DMS114 treated with DMSO at 0.1 percent for 48 hours (cell line): ENCODE measurements around the gene WEE2.
A peak's percentile ranks its signal among the peaks of the same experiment; 100 is the strongest.
"Not testable (repeated sequence)": the region's sequence is repeated elsewhere in the genome, so short reads cannot be mapped to it uniquely, and the experiment has no call there.

Experiments
- DNase-seq: peaks from one replicate; lab custom pipeline; 2025; ENCODE audit not compliant: unreplicated experiment; lab: John Stamatoyannopoulos, UW

Gene WEE2

DNA sequence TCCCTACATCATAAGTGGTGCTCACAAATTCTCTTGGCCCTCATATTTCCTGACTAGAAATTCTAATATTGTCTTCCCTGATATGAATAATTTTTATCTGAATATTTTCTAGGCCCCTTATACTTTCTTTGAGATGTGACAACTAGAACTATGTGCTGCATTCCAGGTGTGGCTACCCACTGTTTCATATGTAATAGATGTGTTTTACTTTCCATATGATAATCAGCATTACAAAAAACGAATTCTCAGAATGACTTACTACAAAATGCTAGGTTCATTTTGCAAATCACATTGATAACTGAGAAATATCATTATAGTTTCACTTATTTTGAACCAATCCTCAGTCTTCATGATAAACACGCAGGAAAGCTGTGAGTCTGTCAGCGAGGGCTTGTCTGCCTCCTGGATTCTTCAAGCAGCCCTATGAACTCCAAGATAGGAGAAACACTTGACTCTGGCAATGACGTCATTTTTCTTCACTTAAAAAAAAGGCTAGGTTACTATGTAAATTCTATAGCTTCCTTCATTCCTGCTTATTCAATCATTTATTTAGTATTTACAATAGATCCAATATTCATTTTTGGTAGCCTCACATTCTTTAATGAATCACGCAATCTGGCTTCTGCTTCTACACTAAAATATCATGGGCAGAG is 4.6 kb downstream of the WEE2 start:
- DNase-seq: no peak

DNA sequence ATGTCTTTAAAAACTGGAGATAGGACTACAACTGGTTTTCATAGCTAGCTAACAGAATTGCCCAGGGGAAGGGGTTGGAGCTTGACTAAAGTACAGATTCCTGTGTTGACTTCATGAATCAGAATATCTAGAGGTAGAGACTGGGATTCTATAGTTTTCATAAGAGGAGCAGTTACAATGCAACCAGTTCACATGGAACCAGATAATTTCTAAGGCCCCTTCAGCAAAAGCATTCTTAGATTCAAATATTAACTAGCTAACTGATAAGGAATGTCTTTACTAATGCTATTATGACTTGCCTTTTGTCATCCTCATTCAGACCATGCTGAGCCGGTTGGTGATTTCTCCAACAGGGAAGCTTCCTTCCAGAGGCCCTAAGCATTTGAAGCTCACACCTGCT is 5.7 kb downstream of the WEE2 start:
- no peak for DNase-seq

DNA sequence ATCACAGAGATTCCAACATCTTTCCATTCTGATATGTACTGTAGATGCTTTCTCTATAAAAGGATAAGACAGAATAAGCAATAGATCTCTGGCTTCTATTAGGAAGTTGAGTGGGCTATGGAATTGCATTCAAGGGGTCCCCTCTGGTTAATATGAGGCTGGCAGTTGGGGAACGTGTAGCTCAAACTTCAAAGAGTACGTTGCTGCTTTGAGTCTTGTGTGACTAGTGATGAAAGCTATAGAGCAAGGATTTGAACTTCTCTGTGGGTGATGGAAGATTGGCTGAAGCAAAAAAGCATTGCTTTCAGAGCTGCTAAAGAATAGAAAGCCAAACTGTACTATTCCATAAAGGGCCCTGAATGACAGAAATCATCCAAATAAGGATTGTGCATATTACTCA is 6.4 kb downstream of the WEE2 start:
- DNase-seq: no peak

DNA sequence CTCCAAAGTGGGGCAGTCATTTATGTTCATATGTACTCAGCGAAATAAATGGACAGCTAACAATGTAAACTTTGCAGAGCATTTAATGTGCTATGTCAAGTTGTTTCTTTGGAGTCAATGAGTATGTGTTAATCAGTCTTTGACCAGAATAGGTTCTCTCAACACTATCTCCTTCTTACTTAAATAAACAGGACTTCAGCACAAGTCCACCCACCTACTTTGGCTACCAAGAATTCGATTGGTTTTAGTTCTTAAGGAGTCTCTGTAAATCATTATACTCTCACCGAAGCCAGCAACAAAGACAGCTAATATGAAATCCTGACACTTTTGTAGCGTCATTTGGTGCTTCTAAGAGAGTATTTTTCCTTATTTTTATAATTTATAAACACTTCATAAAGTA is 6.9 kb downstream of the WEE2 start:
- no peak for DNase-seq

DNA sequence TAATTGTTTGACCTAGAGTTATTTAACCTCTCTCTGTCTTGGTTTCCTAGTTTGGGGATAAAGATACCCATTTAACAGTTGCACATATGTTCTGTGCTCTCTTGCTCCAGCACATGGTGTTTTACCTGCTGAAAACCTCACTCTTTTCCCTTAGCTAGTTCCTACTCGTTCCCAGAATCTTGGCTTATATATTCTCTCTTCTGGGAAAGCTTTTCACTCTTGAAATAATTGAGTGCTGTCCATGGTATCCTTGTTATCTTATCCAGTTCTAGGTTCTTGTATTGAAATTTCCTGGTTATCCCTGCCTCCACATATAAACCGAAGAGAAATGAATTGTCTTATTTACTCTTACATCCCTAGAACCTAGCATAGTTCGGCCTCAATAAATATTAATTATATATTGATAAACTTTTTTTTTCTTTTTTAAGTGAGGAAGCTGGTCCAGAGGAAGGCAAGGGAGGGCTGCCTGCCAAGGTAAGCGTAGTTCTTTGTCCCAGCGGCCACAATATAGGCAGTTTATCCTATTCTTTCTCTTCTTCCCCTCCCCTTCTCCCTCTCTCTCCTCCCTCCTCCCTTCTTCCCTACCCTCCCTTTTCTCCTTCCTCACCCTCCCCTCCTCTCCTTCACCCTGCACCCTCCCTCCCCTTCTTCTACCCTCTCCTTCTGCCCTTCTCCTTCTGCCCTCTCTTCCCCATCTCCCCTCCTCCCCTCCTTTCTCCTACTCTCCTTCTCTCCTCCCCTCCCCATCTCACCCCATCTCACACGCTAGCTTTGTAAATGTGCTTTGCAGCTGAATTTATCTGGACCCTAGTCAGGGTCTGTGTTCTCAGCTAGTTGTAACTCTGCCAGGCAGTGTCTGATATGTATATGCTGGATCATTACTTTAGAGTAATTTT is 7.9 kb downstream of the WEE2 start:
- no peak for DNase-seq

DNA sequence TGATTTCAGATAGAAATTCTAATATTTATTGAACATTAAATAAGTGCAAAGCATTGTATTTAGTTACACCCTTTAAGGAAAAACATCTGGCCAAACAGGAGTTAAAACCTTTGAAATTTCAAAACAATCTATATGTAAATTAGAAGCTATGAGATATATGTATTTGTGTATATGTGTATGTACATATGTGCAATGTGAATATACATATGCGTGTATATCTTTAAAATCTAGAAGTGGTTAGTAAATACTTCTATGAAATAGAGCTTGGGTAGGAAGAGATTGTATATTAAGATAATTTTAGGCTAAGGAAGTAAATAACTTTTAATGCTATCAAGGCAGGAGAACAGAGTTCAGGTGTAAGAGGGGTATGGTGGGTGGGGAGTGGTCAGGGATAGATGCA is 9.3 kb downstream of the WEE2 start:
- DNase-seq: no peak

DNA sequence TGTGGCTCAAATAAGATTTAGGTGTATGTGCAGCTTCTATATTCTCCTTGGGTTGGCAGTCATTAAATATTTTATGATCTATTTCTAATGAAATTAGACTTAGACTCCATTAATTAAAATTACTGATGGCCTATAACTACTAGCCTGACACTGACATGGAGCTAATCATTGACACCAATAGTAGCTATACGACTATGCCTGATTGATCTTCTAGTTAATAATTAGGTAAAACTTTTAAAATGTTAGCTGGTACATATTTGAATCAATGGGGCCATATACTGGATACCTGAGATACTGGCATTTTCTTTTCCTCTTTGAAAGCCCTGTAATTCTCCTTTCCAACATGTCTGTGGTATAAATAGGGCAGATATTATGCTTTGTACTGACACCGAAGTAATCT is 14.4 kb downstream of the WEE2 start:
- no peak for DNase-seq

DNA sequence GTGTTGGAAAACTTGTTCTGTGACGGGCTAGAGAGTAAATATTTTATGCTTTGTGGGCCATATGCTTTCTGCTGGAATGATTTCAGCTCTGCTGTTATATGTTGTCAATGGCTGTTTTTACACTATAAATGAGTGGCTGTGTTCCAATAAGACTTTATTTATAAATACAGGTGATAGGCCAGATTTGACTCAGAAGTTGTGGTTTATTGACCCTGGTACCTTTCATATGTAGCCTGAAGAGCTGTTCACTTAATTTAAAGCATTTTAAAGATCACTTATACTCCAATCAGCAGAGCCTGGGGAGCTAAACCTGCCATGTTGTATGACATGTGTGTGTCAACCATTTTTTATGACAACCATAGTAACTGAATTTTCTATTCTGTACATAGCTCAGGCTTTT is 20.9 kb downstream of the WEE2 start:
- DNase-seq: no peak

DNA sequence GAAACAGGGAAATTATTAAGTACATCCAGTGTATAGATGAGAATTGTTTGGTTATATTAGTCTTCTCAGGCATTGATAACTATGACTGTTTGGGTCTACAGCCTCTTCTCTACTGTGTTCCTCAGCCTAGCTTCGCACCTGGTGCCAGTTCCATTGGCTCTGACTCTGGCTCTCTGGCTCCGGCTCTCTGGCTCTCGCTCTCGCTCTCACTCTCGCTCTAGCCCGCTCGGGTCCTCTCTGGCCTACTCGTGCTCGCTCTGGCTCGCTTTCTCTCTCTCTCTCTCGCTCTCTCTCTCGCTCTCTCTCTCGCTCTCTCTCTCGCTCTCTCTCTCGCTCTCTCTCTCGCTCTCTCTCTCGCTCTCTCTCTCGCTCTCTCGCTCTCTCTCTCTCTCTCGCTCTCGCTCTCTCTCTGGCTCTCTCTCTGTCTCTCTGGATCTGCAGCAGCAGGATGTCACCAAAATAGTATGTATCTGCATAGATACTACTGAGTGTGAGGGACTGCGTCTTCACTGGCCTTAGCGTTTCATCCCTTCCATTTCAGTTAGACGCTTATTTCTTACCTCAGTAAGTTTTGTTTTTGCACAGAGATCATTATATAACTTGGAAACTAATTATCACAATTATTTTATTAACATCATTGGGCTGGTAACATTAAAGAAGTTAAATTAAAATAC is 23.5 kb downstream of the WEE2 start:
- DNase-seq: no peak

DNA sequence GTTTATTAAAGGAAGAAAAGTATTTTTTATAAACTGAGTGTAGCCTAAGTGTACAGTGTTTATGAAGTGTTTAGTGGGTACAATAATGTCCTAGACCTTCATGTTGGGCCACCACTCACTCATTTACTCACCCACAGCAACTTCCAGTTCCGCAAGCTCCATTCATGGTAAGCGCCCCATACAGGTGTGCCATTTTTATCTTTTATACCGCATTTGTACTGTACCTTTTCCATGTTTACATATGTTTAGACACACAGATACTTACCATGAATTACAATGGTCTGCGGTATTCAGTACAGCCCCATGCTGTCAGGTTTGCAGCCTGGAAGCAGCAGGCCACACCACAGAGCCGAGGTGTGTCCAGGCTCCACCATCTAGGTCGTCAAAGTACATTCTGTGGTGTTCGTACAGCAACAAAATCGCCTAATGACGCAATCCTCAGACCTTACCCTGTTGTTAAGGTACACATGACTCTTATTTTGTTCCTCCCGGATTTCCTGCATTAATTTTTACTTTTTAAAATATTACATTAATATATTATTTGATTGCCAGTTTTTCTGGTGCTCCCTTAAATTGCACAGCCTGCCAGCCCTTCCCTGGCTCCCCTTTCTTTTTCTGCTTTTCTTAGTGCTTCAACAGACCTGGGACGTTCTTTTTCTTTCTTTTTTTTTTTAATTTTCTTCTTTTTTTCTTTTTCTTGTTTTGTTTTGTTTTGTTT is 29.1 kb downstream of the WEE2 start:
- DNase-seq: no peak

DNA sequence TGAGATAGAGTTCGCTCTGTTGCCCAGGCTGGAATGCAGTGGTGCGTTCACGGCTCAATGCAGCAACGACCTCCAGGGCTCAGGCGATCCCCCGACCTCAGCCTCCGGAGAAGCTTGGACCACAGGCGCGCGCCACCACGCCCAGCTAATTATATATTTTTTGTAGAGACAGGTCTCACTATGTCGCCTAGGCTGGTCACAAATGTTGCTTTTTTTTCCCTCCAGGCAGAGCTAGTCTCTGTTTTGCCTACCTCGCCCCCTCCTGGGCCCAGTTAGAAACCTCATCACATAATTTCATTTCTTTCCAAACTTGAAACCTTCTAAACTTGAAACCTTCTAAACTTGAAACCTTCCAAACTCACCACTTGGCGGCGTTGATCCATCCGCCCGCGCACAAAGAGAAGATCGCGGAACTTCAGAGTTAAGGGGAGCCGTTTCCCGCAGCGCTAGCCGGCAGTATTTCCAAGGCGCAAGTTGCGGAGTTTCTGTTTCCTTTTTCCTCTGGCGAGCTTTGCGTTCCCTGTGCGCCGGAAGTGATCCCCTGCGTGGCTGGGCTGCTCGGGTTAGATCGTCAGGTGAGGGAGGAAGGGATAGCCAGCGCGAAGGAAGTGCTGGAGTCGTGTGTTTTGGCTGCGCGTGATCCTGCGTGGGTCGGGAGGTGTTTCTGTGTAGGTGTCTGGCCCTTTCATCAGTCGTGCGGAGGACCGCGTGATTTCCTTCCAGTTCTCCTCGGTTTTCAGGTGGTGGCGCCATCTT is 29.9 kb downstream of the WEE2 start, which contains the start of gene SSBP1:
TSS of gene SSBP1 (plus strand) at position 523 of the 756 bp plus-strand sequence. CDS start 809 bp downstream, outside the sequence.
- DNase-seq: peak; percentile 97

- DNase-seq: no peak
Observed at GRCh38 chr7:141738592-141739013, 30.4 kb downstream of the WEE2 start.

DNA sequence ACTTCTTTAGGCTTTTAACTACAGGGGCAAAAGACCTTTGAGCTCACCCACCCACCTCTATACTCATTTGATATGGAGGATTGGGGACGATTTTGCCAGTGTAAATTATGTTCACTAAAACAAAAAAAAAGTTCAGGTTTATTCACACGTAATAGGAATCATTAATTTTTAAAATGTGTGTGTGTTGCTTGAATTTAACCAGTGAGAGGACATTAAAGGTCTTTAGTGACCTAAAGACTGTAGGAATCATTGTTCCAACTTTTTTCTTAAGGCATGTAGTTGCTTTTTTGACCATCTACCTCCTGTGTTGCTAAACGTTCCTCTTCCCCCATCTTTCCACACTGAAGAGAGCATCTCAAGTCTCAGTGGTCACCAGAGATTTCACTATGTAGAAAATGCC is 31.1 kb downstream of the WEE2 start:
- DNase-seq: no peak

- DNase-seq: no peak
Observed at GRCh38 chr7:141742229-141742628, 34.1 kb downstream of the WEE2 start.

DNA sequence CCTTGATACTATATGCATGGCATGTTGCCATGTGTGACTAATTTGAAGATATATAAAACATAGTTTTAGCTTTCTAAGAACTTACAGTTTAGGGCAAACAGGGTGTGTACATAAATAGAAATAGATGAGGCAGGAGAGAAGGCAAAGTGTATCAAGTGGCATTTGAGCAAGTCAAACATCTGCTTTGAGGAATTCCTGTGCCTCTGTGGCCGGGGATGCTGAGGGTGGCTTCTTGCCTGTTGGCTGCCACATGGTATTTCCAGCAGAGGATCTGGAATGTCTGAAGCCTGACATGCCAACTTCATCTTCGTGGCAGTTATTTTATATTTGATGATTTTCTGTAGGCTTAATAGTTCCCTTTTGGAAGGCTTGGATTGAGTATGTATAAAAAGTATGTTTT is 36.0 kb downstream of the WEE2 start:
- no peak for DNase-seq

DNA sequence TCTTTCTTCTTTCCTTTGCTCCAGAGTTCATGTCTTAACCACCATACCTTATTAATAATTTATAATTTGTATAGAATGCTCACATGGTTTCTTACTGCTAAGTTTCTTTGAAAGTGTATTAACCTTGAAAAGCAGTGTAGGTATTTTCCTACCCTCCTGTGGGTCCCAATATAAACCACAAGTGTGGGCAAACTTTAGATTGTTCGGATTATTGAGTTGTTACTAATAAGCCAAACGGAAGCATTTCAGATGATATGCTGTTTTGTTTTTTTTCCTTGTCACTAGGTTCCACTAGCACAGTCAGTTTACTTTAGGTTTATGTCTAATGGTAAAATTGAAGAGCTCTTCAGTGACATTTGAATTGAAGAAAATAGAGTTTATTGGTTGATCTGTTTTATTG is 40.2 kb downstream of the WEE2 start:
- no peak for DNase-seq

DNA sequence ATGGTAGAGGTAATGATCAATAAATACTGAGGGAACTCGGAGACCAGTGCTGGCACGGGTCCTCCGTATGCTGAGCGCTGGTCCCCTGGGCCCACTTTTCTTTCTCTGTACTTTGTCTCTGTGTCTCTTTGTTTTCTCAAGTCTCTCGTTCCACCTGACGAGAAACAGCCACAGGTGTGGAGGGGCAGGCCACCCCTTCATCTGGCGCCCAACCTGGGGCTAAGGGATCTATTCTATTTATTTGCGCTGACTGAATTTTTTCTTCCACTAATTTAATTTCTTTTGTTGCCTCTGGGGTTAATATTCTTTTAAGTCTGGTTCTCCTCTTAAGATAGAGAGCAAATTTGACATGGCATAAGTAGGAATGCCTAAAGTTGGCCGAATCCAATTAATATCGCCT is 43.8 kb downstream of the WEE2 start:
- DNase-seq: not testable (repeated sequence)

DNA sequence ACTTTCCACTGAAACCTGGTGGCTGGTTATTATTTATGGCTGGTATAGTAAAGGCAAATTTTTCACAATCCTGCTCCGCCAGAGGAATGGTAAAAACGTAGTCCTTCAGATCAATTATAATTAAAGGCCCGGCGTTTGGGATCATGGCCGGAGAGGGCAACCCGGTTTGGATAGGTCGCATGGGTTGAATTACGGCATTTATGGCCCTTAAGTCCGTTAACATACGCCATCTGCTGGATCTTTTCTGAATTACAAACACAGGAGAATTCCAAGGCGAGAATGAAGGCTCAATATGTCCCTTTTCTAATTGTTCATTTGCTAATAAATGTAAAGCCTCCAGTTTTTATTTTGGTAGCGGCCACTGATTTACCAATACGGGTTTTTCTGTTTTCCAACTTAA is 44.5 kb downstream of the WEE2 start:
- DNase-seq: no peak

DNA sequence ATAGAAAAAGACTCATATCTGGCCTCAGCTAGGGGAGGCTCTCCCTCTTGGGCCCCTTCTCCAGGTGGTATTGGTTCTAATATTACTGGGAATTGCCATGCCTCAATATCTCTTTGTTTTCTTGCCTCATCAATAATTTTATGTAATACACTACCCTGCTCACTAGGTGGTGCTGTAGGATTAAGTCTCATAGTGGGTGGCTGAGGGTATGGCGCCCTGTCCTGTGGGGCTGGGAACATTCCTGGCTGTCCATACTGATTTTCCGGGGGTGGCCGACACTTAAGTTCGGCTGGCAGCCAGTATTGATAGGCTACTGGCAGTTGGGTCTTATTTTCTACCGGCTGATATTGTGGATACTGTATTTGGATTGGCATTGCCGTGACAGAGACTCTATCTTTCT is 46.8 kb downstream of the WEE2 start:
- DNase-seq: no peak

DNA sequence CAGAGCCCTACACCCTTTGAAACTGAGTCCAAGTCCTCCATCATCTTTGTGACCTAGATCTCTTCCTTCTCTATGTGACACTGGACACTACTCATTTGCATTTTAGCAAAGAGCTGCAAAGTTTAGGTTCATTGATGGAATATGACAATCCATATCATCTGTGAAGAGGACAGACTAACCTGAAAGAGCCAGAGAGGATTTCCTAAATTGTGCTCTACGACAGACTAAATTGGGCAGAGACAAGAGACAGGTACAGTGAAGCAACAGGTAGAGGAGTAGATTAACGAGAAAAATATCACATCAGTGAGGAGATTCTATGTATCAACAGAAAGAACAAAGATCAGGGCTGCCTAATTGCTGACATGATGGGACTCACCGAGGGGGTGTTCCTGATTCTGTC is 55.6 kb downstream of the WEE2 start, which contains the start of gene TAS2R3:
TSS of gene TAS2R3 (plus strand) at position 301 of the 400 bp plus-strand sequence. CDS start at position 363, 62 bp downstream.
- no peak for DNase-seq
